ENCODE data around the gene CREM. TPM values are rescaled to one million over a fixed set of nuclear protein-coding genes. Genes with fewer than 3 reads are reported as not detected.

CREM gene
- total and polyA plus RNA-seq, 10 of the 15 experiments (the other 5 are each of a cell fraction or from before 2014, with no cell fraction given): 51.3 to 115 (median 70.6) TPM

- Histone ChIP-seq H2AFZ (ENCODE audit: control insufficient read depth, low read depth, low read length) (no peak overlapping the region), H3K9me3 (replicated peaks; ENCODE audit: control insufficient read depth, insufficient read depth, low read length) (no peaks in the 10 kb centered on the region), H3K36me3 (ENCODE audit: control insufficient read depth in 2 of 2, insufficient read depth in 2 of 2, low read length in 1 of 2) (no peaks in the 10 kb centered on the region; a peak in 1 of 4 replicates), H3K27me3 (replicated peaks in 1 of 2; ENCODE audit: control insufficient read depth in 2 of 2, insufficient read depth in 2 of 2, low read length in 1 of 2) (no peaks in the 10 kb centered on the region), H3K4me3 (no peak overlapping the region), H3K27ac (ENCODE audit: control insufficient read depth, insufficient read depth) (no peak overlapping the region), H3K79me2 (ENCODE audit: control insufficient read depth, insufficient read depth, low read length) (no peaks in the 10 kb centered on the region), H4K20me1 (ENCODE audit: control insufficient read depth, insufficient read depth) (no peaks in the 10 kb centered on the region), H3K4me2 (ENCODE audit: control insufficient read depth, insufficient read depth) (no peak overlapping the region), H3K9ac (ENCODE audit: control insufficient read depth, insufficient read depth, low read length) (no peak overlapping the region), H3K4me1 (ENCODE audit: control insufficient read depth, insufficient read depth, low read length) (peaks cover 17% of the 10 kb centered on the region)
- no peak for ATAC-seq
- ChIA-PET CTCF (interaction anchor here (1.9 to 16.4 kb wide), 3 partner anchors 10 to 90 kb away, joined by 4 to 378 read pairs (median 119); partner anchors contain the start of gene CREM), SMC1A (ENCODE audit: uncharacterized antibody, unreplicated experiment) (interaction anchor here (1.0 to 10.6 kb wide), 4 partner anchors 8 to 91 kb away, joined by 3 to 281 read pairs (median 3); partner anchors contain the start of gene CREM), POLR2A (interaction anchor here (0.7 to 1.3 kb wide), 2 partner anchors 17 to 80 kb away, joined by 3 to 4 read pairs; no protein-coding TSS in a partner anchor), RAD21 (ENCODE audit: unreplicated experiment) (interaction anchor here (2.3 kb wide), 1 partner anchor 17 kb away, joined by 8 read pairs; no protein-coding TSS in a partner anchor)
- intact Hi-C loops (cut with micrococcal nuclease; ENCODE audit: unreplicated experiment) (loop anchor here (10.0 kb wide), 1 partner anchor 548 kb away; no protein-coding TSS in a partner anchor), in situ Hi-C loops (cut with MboI) (no loop called here)
- TF ChIP-seq, protein P1, sequence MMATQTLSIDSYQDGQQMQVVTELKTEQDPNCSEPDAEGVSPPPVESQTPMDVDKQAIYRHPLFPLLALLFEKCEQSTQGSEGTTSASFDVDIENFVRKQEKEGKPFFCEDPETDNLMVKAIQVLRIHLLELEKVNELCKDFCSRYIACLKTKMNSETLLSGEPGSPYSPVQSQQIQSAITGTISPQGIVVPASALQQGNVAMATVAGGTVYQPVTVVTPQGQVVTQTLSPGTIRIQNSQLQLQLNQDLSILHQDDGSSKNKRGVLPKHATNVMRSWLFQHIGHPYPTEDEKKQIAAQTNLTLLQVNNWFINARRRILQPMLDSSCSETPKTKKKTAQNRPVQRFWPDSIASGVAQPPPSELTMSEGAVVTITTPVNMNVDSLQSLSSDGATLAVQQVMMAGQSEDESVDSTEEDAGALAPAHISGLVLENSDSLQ (IDR thresholded peaks at IDR 0.05): no peak
- TF ChIP-seq YBX1 (IDR thresholded peaks at IDR 0.05) (no peak), CHD2 (IDR thresholded peaks at IDR 0.05; ENCODE audit: borderline replicate concordance, low read depth, low read length) (no peak), TAF1 (IDR thresholded peaks at IDR 0.05; ENCODE audit: borderline replicate concordance, low read depth, low read length) (no peak), ASH2L (IDR thresholded peaks at IDR 0.05; ENCODE audit: borderline replicate concordance, low read depth) (no peak), POLR2AphosphoS5 (IDR thresholded peaks at IDR 0.05; ENCODE audit: low read length) (no peak), CBX3 (IDR thresholded peaks at IDR 0.05; ENCODE audit: borderline replicate concordance, low read depth) (no peak), NFYB (IDR thresholded peaks at IDR 0.05; ENCODE audit: insufficient read depth, low read depth, low read length) (no peak), USF1 (IDR thresholded peaks at IDR 0.05; ENCODE audit: borderline replicate concordance, extremely low read length, insufficient read depth, low read depth, low read length) (no peak), BHLHE40 (IDR thresholded peaks at IDR 0.05; ENCODE audit: borderline replicate concordance in 1 of 2, low read depth in 2 of 2, low read length in 1 of 2) (no peak), GABPA (IDR thresholded peaks at IDR 0.05; ENCODE audit: low read depth) (no peak), BMI1 (IDR thresholded peaks at IDR 0.05; ENCODE audit: borderline replicate concordance) (no peak)
- TF ChIP-seq, protein P2, sequence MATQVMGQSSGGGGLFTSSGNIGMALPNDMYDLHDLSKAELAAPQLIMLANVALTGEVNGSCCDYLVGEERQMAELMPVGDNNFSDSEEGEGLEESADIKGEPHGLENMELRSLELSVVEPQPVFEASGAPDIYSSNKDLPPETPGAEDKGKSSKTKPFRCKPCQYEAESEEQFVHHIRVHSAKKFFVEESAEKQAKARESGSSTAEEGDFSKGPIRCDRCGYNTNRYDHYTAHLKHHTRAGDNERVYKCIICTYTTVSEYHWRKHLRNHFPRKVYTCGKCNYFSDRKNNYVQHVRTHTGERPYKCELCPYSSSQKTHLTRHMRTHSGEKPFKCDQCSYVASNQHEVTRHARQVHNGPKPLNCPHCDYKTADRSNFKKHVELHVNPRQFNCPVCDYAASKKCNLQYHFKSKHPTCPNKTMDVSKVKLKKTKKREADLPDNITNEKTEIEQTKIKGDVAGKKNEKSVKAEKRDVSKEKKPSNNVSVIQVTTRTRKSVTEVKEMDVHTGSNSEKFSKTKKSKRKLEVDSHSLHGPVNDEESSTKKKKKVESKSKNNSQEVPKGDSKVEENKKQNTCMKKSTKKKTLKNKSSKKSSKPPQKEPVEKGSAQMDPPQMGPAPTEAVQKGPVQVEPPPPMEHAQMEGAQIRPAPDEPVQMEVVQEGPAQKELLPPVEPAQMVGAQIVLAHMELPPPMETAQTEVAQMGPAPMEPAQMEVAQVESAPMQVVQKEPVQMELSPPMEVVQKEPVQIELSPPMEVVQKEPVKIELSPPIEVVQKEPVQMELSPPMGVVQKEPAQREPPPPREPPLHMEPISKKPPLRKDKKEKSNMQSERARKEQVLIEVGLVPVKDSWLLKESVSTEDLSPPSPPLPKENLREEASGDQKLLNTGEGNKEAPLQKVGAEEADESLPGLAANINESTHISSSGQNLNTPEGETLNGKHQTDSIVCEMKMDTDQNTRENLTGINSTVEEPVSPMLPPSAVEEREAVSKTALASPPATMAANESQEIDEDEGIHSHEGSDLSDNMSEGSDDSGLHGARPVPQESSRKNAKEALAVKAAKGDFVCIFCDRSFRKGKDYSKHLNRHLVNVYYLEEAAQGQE (IDR thresholded peaks at IDR 0.05; ENCODE audit: low read depth, low read length): no peak
- TF ChIP-seq, protein P3, sequence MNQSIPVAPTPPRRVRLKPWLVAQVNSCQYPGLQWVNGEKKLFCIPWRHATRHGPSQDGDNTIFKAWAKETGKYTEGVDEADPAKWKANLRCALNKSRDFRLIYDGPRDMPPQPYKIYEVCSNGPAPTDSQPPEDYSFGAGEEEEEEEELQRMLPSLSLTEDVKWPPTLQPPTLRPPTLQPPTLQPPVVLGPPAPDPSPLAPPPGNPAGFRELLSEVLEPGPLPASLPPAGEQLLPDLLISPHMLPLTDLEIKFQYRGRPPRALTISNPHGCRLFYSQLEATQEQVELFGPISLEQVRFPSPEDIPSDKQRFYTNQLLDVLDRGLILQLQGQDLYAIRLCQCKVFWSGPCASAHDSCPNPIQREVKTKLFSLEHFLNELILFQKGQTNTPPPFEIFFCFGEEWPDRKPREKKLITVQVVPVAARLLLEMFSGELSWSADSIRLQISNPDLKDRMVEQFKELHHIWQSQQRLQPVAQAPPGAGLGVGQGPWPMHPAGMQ (IDR thresholded peaks at IDR 0.05; ENCODE audit: borderline replicate concordance): no peak
- no TSS peak for BruUV-seq (replicated peaks)
- WGBS (ENCODE audit: insufficient coverage, insufficient replicate concordance, low lambda C conversion rate, missing lambda C conversion rate): over 99% methylated on average over 6 of the region's 6 CpGs
- FAIRE-seq: no peak
- DNase-seq (ENCODE audit: low read depth, low spot score): no peak
These were observed 86.2 kb downstream of the CREM start for GRCh38 chr10:35212856-35213255.

Measured in GM12878 (cell line).